IMR-90 (cell line): ENCODE results near the gene HOXA7. TPM values are rescaled to one million over a fixed set of nuclear protein-coding genes. Genes with fewer than 3 reads are reported as not detected.

ENCODE experiments used
- ATAC-seq: fragments of 200-7000 bp; cut with Tn5 transposase; 2 replicates; pipeline ENCODE4 v1.9.1; 2020; ENCODE audit warnings: low read depth, mild to moderate bottlenecking, moderate library complexity
- BruUV-seq: library from RNA; stranded (reverse); fragments of 400-500 nt; replicated peaks from 2 replicates; lab custom pipeline; 2021; lab: Mats Ljungman, UMichigan
- CTCF ChIA-PET: fragments of 300-600 bp; formaldehyde crosslinking; extraction: SDS; loops from one replicate; lab custom pipeline; 2021; ENCODE audit warnings: antibody characterized with exemption; lab: Yijun Ruan, JAX
- POLR2A ChIA-PET: fragments of 300-600 bp; sonication (Branson Sonifier 250); formaldehyde crosslinking; loops from one replicate; lab custom pipeline; 2022; ENCODE audit warnings: antibody characterized with exemption; ENCODE audit not compliant: unreplicated experiment; lab: Charles Lee
- DNase-seq: peaks from one replicate; pipeline ENCODE4 v3.0.0; 2013
- H2AFZ ChIP-seq: replicated peaks from 2 replicates; pipeline ENCODE3; 2013; ENCODE audit warnings: low read length, mild to moderate bottlenecking; ENCODE audit not compliant: poor library complexity
- H2AK5ac ChIP-seq: 2 replicates; pipeline ENCODE4 v1.6.1; 2013; ENCODE audit warnings: low read depth, low read length, inconsistent platforms
- H2AK9ac ChIP-seq: replicated peaks from 2 replicates; pipeline ENCODE3; 2013; ENCODE audit warnings: mild to moderate bottlenecking, low read depth, low read length, moderate library complexity; ENCODE audit not compliant: poor library complexity
- H2BK120ac ChIP-seq: 2 replicates; pipeline ENCODE4 v1.6.1; 2013; ENCODE audit warnings: low read depth, low read length, inconsistent platforms
- H2BK15ac ChIP-seq: 3 replicates; pipeline ENCODE4 v1.6.1; 2013; ENCODE audit warnings: low read depth, low read length, inconsistent platforms
- H2BK20ac ChIP-seq: 2 replicates; pipeline ENCODE4 v1.6.1; 2013; ENCODE audit warnings: low read depth, mild to moderate bottlenecking, inconsistent platforms, low read length, moderate library complexity
- H2BK5ac ChIP-seq: 2 replicates; pipeline ENCODE4 v1.6.1; 2013; ENCODE audit warnings: mild to moderate bottlenecking, low read depth, low read length, inconsistent platforms; ENCODE audit not compliant: poor library complexity, severe bottlenecking
- H3K14ac ChIP-seq: replicated peaks from 2 replicates; pipeline ENCODE4 v1.6.1; 2013; ENCODE audit warnings: low read depth, low read length, inconsistent platforms
- H3K18ac ChIP-seq: 2 replicates; pipeline ENCODE4 v1.6.1; 2013; ENCODE audit warnings: low read depth, low read length, control low read depth
- H3K23ac ChIP-seq: 2 replicates; pipeline ENCODE4 v1.6.1; 2013; ENCODE audit warnings: low read depth, low read length, inconsistent platforms
- H3K27ac ChIP-seq: 2 replicates; pipeline ENCODE4 v1.5.1; 2013; ENCODE audit warnings: mild to moderate bottlenecking, control low read depth, low read length; ENCODE audit not compliant: insufficient read depth
- H3K27me3 ChIP-seq: 2 replicates; pipeline ENCODE4 v1.6.1; 2013; ENCODE audit warnings: low read length; ENCODE audit not compliant: control insufficient read depth, insufficient read depth
- H3K36me3 ChIP-seq: 2 replicates; pipeline ENCODE4 v1.6.1; 2013; ENCODE audit warnings: low read length, mixed read lengths; ENCODE audit not compliant: control insufficient read depth, insufficient read depth
- H3K4ac ChIP-seq: 2 replicates; pipeline ENCODE4 v1.6.1; 2013; ENCODE audit warnings: low read depth, low read length, inconsistent platforms
- H3K4me1 ChIP-seq: 2 replicates; pipeline ENCODE4 v1.6.1; 2013; ENCODE audit warnings: low read length, mixed read lengths; ENCODE audit not compliant: control insufficient read depth, insufficient read depth
- H3K4me2 ChIP-seq: 2 replicates; pipeline ENCODE4 v1.6.1; 2013; ENCODE audit warnings: low read depth, mild to moderate bottlenecking, control low read depth, low read length, moderate library complexity
- H3K4me3 ChIP-seq: 2 replicates; pipeline ENCODE4 v1.5.1; 2013; ENCODE audit warnings: low read depth, mild to moderate bottlenecking, control low read depth, low read length, moderate library complexity; ENCODE audit not compliant: insufficient read depth
- H3K56ac ChIP-seq: 2 replicates; pipeline ENCODE4 v1.6.1; 2013; ENCODE audit warnings: low read length, inconsistent platforms; ENCODE audit not compliant: insufficient read depth; ENCODE audit errors: extremely low read depth
- H3K79me1 ChIP-seq, 2 experiments: 2 replicates each; pipeline ENCODE4 v1.6.1; 2013; ENCODE audit warnings: low read length in 2 of 2, inconsistent platforms in 1 of 2, low read depth in 1 of 2
- H3K9ac ChIP-seq: 2 replicates; pipeline ENCODE4 v1.6.1; 2013; ENCODE audit warnings: low read depth, low read length, control low read depth
- H3K9me1 ChIP-seq: 2 replicates; pipeline ENCODE4 v1.6.1; 2013; ENCODE audit warnings: low read length, inconsistent platforms; ENCODE audit not compliant: insufficient read depth
- H3K9me3 ChIP-seq: 2 replicates; pipeline ENCODE4 v1.6.1; 2013; ENCODE audit warnings: low read length; ENCODE audit not compliant: control insufficient read depth, insufficient read depth
- H4K20me1 ChIP-seq: 2 replicates; pipeline ENCODE4 v1.6.1; 2013; ENCODE audit warnings: low read length, inconsistent platforms; ENCODE audit not compliant: insufficient read depth
- H4K5ac ChIP-seq: 2 replicates; pipeline ENCODE4 v1.6.1; 2013; ENCODE audit warnings: mild to moderate bottlenecking, low read depth, low read length, control low read depth
- H4K8ac ChIP-seq, 2 experiments: 2 replicates each; pipeline ENCODE4 v1.6.1; 2013; ENCODE audit warnings: low read depth in 2 of 2, low read length in 2 of 2, control low read depth in 1 of 2, inconsistent platforms in 1 of 2
- H4K91ac ChIP-seq: 2 replicates; pipeline ENCODE4 v1.6.1; 2013; ENCODE audit warnings: low read depth, low read length, inconsistent platforms; ENCODE audit not compliant: insufficient read depth
- BHLHE40 ChIP-seq: fragments of 150-350 bp; IDR thresholded peaks from 2 replicates; pipeline ENCODE4 v1.6.1; 2016; ENCODE audit warnings: mild to moderate bottlenecking, low read depth, low read length
- CEBPB ChIP-seq: IDR thresholded peaks from 2 replicates; pipeline ENCODE4 v1.6.1; 2012; ENCODE audit warnings: low read depth, low read length, improper control_type of control experiment
- CHD1 ChIP-seq: IDR thresholded peaks from 2 replicates; pipeline ENCODE4 v1.6.1; 2012; ENCODE audit warnings: low read depth, low read length, improper control_type of control experiment
- CTCF ChIP-seq: conservative IDR thresholded peaks from 2 replicates; pipeline ENCODE4 v1.5.1; 2012; ENCODE audit warnings: mild to moderate bottlenecking, low read depth, low read length, improper control_type of control experiment
- ELK1 ChIP-seq: fragments of 150-350 bp; IDR thresholded peaks from 2 replicates; pipeline ENCODE4 v1.6.1; 2016; ENCODE audit warnings: low read depth, mild to moderate bottlenecking, low read length, moderate library complexity, borderline replicate concordance
- FOS ChIP-seq: fragments of 150-350 bp; IDR thresholded peaks from 2 replicates; pipeline ENCODE4 v1.6.1; 2016; ENCODE audit warnings: low read depth, low read length
- MAFK ChIP-seq: IDR thresholded peaks from 2 replicates; pipeline ENCODE4 v1.6.1; 2012; ENCODE audit warnings: low read depth, low read length, improper control_type of control experiment
- MAZ ChIP-seq: IDR thresholded peaks from 2 replicates; pipeline ENCODE4 v1.6.1; 2012; ENCODE audit warnings: low read depth, mild to moderate bottlenecking, low read length, improper control_type of control experiment, moderate library complexity, borderline replicate concordance
- POLR2A ChIP-seq: IDR thresholded peaks from 2 replicates; pipeline ENCODE4 v1.6.1; 2012; ENCODE audit warnings: mild to moderate bottlenecking, low read depth, low read length
- RAD21 ChIP-seq: IDR thresholded peaks from 2 replicates; pipeline ENCODE4 v1.6.1; 2012; ENCODE audit warnings: low read length, improper control_type of control experiment
- RFX5 ChIP-seq: IDR thresholded peaks from 2 replicates; pipeline ENCODE4 v1.8.0; 2012; ENCODE audit warnings: low read depth, mild to moderate bottlenecking, low read length, moderate library complexity
- USF2 ChIP-seq: fragments of 150-350 bp; IDR thresholded peaks from 2 replicates; pipeline ENCODE4 v1.6.1; 2017; ENCODE audit warnings: mild to moderate bottlenecking, antibody characterized with exemption, low read length, low read depth
- WGBS, 2 experiments: methylation state at CpG; one replicate each; pipeline versions ENCODE4 v1.1.5 to v1.1.7; 2013; ENCODE audit warnings: missing lambda C conversion rate in 2 of 2; ENCODE audit not compliant: insufficient read length in 1 of 2; ENCODE audit errors: extremely low coverage in 2 of 2; 5-methylcytosine and 5-hydroxymethylcytosine counted together
- dilution Hi-C: fragments of 300-500 bp; cut with HindIII; formaldehyde crosslinking; loops from one replicate; pipeline ENCODE4 v1.14.3; 2018; ENCODE audit warnings: low sequenced_read_pairs; ENCODE audit not compliant: unreplicated experiment
- in situ Hi-C: fragments of 300-500 bp; cut with MboI; formaldehyde crosslinking; loops from 3 replicates; pipeline ENCODE4 v1.14.3; 2019; ENCODE audit warnings: low sequenced_read_pairs, inconsistent platforms, mixed read lengths
- intact Hi-C: fragments of 100-400 bp; cut with micrococcal nuclease; formaldehyde crosslinking; loops from 2 replicates; pipeline ENCODE4 v1.10.0; 2022
- polyA plus RNA-seq, 3 experiments: library from polyadenylated mRNA; depleted of rRNA; stranded (reverse); fragments of >200 nt; gene quantifications; 2 replicates each; pipeline ENCODE4 v1.2.3, GENCODE V29; 2012; ENCODE audit warnings: low replicate concordance in 1 of 3
- total RNA-seq: library from RNA; depleted of rRNA; stranded (reverse); fragments of >200 nt; gene quantifications from 2 replicates; pipeline ENCODE4 v1.2.3, GENCODE V29; 2012

Gene HOXA7
- total and polyA plus RNA-seq, 2 of the 4 experiments (the other 2 are of a cell fraction), result 0.18 to 1.7 TPM

- Histone ChIP-seq H3K23ac (no peak overlapping the region), H3K4me1 (no peaks in the 10 kb centered on the region), H3K79me1 (no peaks in the 10 kb centered on the region), H2BK5ac (no peak overlapping the region), H3K4ac (no peak overlapping the region), H3K27ac (no peak overlapping the region), H4K20me1 (0 out of 2 replicates have a peak, but pooled peaks cover 3% of the 10 kb centered on the region), H3K18ac (no peak overlapping the region), H4K8ac (no peak overlapping the region), H3K4me3 (no peak overlapping the region), H2BK15ac (no peak overlapping the region), H3K9ac (no peak overlapping the region), H2AK9ac (no peak overlapping the region), H3K4me2 (no peak overlapping the region), H4K91ac (no peak overlapping the region), H2BK20ac (no peak overlapping the region), H3K9me3 (peaks cover 21% of the 10 kb centered on the region), H3K14ac (no peak overlapping the region), H2AK5ac (no peak overlapping the region), H3K27me3 (peaks cover 76% of the 10 kb centered on the region), H4K5ac (no peak overlapping the region), H3K56ac (no peak overlapping the region), H3K9me1 (no peaks in the 10 kb centered on the region), H3K36me3 (no peaks in the 10 kb centered on the region), H2AFZ (peak overlapping the region; percentile 67), H2BK120ac (no peak overlapping the region)
- ATAC-seq, result no peak
- dilution Hi-C loops (no loop called here), intact Hi-C loops (loop anchor here (10.0 kb wide), 1 partner anchor 1911 kb away; no protein-coding TSS in a partner anchor), in situ Hi-C loops (no loop called here)
- TF ChIP-seq RFX5 (no peak), BHLHE40 (no peak), FOS (no peak), ELK1 (no peak), CEBPB (no peak), MAZ (no peak), POLR2A (no peak), USF2 (no peak), CHD1 (no peak), RAD21 (no peak), CTCF (no peak), MAFK (no peak)
- no TSS peak for BruUV-seq
- CTCF ChIA-PET, result interaction anchor here (1.0 to 1.6 kb wide), 2 partner anchors 15 to 30 kb away, joined by 3 read pairs; no protein-coding TSS in a partner anchor
- no peak for DNase-seq
- POLR2A ChIA-PET, result no interaction called here
- WGBS, 2 experiments, result 8% methylated on average over 16 of the region's 46 CpGs; no CpG with 5 or more reads in 1 of the 2 experiments
These were observed 9.6 kb upstream of the HOXA7 start for GRCh38 chr7:27165996-27166530.
